MCF 10A (cell line): ENCODE data around the gene STAT5A. TPM values are rescaled to one million over a fixed set of nuclear protein-coding genes. Genes with fewer than 3 reads are reported as not detected.

Source experiments
- BruUV-seq: library from RNA; stranded (reverse); fragments of 400-500 nt; replicated peaks from 2 replicates; lab custom pipeline; 2021; lab: Mats Ljungman, UMichigan
- CTCF ChIA-PET: fragments of 300-600 bp; sonication (Branson Sonifier 250); formaldehyde crosslinking; extraction: SDS; loops from one replicate; lab custom pipeline; 2021; ENCODE audit warnings: antibody characterized with exemption, inconsistent platforms; lab: Yijun Ruan, JAX
- POLR2A ChIA-PET: fragments of 300-600, 350-650 bp; sonication (Branson Sonifier 250); formaldehyde crosslinking; extraction: SDS; loops from one replicate; lab custom pipeline; 2020; ENCODE audit warnings: antibody characterized with exemption, inconsistent platforms; lab: Yijun Ruan, JAX
- DNase-seq: peaks from one replicate; pipeline ENCODE4 v3.0.0-alpha.2; 2018; ENCODE audit not compliant: unreplicated experiment
- H3K27ac Mint-ChIP-seq: one replicate; pipeline ENCODE4 v1.8.0; 2022; ENCODE audit warnings: mild to moderate bottlenecking, low read depth, mixed read lengths; ENCODE audit not compliant: unreplicated experiment
- H3K27me3 Mint-ChIP-seq: one replicate; pipeline ENCODE4 v1.8.0; 2022; ENCODE audit warnings: mixed read lengths; ENCODE audit not compliant: insufficient read depth, unreplicated experiment
- H3K36me3 Mint-ChIP-seq: one replicate; pipeline ENCODE4 v1.8.0; 2022; ENCODE audit warnings: mild to moderate bottlenecking, moderate library complexity, mixed read lengths; ENCODE audit not compliant: insufficient read depth, unreplicated experiment
- H3K4me1 Mint-ChIP-seq: one replicate; pipeline ENCODE4 v1.8.0; 2022; ENCODE audit warnings: mixed read lengths; ENCODE audit not compliant: insufficient read depth, unreplicated experiment
- H3K4me3 Mint-ChIP-seq: one replicate; pipeline ENCODE4 v1.8.0; 2022; ENCODE audit warnings: mild to moderate bottlenecking, moderate library complexity, mixed read lengths; ENCODE audit not compliant: unreplicated experiment
- H3K9me3 Mint-ChIP-seq: one replicate; pipeline ENCODE4 v1.8.0; 2022; ENCODE audit warnings: mixed read lengths; ENCODE audit not compliant: unreplicated experiment
- intact Hi-C: fragments of 100-400 bp; cut with micrococcal nuclease; formaldehyde crosslinking; loops from 2 replicates; pipeline ENCODE4 v1.14.1; 2022
- total RNA-seq: library from RNA; stranded (reverse); gene quantifications from 2 replicates; pipeline ENCODE4 v1.2.3, GENCODE V29; 2022
- TF ChIP-seq, protein P1 (sequence below): fragments of 200-600 bp; IDR thresholded peaks from one replicate; pipeline ENCODE4 v1.8.0; 2022; ENCODE audit warnings: antibody characterized with exemption, mild to moderate bottlenecking; ENCODE audit not compliant: unreplicated experiment

The STAT5A gene
- total RNA-seq, 1 experiment from 2014 or later, result 1.0 TPM

DNA sequence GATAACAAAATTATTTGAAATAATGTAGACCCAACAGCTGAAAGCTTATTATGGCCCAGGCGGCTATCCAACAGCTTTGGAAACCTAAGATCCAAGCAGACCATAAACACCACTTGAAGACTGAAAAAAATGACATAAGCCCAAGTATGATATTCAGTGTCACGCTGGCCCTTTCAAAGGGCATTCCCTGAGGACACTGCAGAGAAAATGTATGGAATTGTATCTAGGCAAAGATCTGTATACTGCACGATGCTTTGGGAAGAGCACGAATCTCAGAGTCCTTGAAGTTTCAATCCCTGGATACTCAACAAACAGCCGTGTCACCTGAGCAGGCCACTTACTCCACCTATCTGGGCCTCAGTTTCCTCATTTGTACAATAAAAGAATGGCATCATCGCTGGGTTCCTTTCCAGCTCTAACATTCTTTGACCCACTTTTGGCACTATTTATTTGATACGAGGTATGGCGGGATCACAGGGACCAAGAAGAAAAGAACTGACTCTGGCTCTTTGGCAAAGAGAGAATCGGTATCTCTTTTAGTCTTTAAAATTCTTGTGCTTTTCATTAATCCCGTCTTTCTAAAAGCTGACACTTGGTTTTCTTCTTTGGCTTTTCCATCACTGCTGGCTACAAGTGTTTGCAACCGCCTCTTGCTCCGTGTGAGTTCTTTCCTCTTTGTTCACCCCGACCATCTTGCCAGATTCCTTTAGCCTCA, 13.3 kb upstream of the STAT5A start:
- H3K4me1 Mint-ChIP-seq, result peaks cover 32% of the 10 kb centered on the region
- H3K27me3 Mint-ChIP-seq, result no peaks in the 10 kb centered on the region
- intact Hi-C loops, result no loop called here

DNA sequence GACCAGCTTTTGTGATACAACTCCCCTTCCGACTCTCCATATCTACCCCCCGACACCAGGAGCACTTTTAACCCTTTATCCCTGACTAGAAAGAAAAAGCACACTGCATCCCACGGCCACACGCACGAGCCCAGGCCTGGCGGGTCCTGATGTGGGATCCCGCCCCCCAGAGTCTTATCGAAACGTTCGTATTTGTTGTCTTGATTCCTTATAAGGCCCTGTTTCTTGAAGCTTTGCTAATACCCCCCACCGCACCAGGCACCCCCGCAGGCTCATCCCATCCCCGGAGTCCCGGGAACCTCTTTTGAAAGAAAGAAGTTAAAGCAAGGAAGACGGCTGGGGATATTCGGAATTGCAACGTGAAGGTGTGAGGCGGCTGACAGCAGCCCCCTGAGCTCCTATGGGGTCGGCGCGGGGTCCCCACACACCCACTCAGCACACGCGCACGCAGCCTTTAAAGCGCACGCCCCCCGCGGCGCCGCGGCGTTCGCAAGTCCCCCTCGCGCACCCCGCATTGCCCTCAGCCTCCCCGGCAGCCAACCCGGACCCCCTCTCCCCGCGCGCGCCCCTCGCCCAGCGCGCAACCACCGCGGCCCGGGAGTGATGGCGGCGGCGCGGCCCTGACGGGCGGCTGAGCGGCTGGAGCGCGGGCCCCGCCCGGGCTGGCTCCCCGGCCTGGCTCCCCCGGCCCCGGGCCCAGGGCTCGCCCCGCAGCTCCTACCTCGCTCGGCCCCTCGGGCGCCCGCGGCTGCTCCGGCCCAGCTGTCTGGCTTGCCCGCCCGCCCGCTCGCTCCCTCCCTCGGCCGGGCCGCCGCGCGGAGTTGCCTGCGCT, 12.6 kb upstream of the STAT5A start:
- Mint-ChIP-seq H3K4me3 (peak overlapping the region; percentile 84), H3K27me3 (no peaks in the 10 kb centered on the region), H3K36me3 (no peaks in the 10 kb centered on the region), H3K27ac (peak overlapping the region; percentile 52), H3K4me1 (peaks cover 37% of the 10 kb centered on the region), H3K9me3 (no peaks in the 10 kb centered on the region)
- TF ChIP-seq, protein P1, sequence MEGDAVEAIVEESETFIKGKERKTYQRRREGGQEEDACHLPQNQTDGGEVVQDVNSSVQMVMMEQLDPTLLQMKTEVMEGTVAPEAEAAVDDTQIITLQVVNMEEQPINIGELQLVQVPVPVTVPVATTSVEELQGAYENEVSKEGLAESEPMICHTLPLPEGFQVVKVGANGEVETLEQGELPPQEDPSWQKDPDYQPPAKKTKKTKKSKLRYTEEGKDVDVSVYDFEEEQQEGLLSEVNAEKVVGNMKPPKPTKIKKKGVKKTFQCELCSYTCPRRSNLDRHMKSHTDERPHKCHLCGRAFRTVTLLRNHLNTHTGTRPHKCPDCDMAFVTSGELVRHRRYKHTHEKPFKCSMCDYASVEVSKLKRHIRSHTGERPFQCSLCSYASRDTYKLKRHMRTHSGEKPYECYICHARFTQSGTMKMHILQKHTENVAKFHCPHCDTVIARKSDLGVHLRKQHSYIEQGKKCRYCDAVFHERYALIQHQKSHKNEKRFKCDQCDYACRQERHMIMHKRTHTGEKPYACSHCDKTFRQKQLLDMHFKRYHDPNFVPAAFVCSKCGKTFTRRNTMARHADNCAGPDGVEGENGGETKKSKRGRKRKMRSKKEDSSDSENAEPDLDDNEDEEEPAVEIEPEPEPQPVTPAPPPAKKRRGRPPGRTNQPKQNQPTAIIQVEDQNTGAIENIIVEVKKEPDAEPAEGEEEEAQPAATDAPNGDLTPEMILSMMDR, result no peak
- ChIA-PET POLR2A (interaction anchor here (0.5 to 3.2 kb wide), 22 partner anchors 8 to 1457 kb away, joined by 3 to 19 read pairs (median 4); partner anchors contain the start of genes CAVIN1, CNP, DNAJC7 and GHDC), CTCF (interaction anchor here (0.7 kb wide), 2 partner anchors 108 to 184 kb away, joined by 3 to 4 read pairs; no protein-coding TSS in a partner anchor)
- intact Hi-C loops, result no loop called here
- no TSS peak for BruUV-seq
- DNase-seq, result no peak

More for the DNA sequence above, 13.3 kb upstream of the STAT5A start:
- ChIA-PET CTCF (interaction anchor here (0.7 to 1.4 kb wide), 3 partner anchors 30 to 185 kb away, joined by 3 to 4 read pairs (median 3); no protein-coding TSS in a partner anchor), POLR2A (interaction anchor here (0.6 to 3.2 kb wide), 23 partner anchors 7 to 1124 kb away, joined by 3 to 19 read pairs (median 4); partner anchors contain the start of genes ARL4D, CAVIN1, CNP and DNAJC7)
- H3K9me3 Mint-ChIP-seq, result no peaks in the 10 kb centered on the region
- H3K4me3 Mint-ChIP-seq, result peak overlapping the region; percentile 84
- no peaks in the 10 kb centered on the region for H3K36me3 Mint-ChIP-seq
- TSS peak; percentile 27 for BruUV-seq
- TF ChIP-seq, protein P1, result no peak
- DNase-seq, result no peak
- peak overlapping the region; percentile 52 for H3K27ac Mint-ChIP-seq

DNA sequence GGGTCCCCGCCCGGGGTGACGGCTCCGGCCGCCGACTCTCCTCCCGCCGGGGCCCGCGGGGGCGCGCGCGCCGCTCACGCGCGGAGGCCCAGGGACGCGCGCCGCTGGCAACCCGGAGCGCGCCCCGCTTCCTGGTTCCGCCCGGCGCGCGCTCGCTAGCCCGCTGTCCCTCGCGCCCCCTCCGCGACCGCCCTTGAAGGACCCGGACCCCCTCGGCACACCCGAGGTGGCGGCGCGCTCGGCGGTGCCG, 12.0 kb upstream of the STAT5A start, which contains the start of gene STAT5B:
TSS of gene STAT5B (minus strand) at position 33 of the 250 bp plus-strand sequence. CDS start 44,264 bp downstream, outside the sequence.
- no peaks in the 10 kb centered on the region for H3K9me3 Mint-ChIP-seq
- DNase-seq, result peak; percentile 57
- BruUV-seq, result no TSS peak
- peak within 1 kb of the TSS; percentile 89 for H3K27ac Mint-ChIP-seq
- TF ChIP-seq, protein P1, result no peak
- intact Hi-C loops, result no loop called here
- ChIA-PET POLR2A (interaction anchor here (0.5 to 3.2 kb wide), 11 partner anchors 9 to 1457 kb away, joined by 3 to 19 read pairs (median 4); partner anchors contain the start of genes DNAJC7, GHDC, STAT3 and STAT5A), CTCF (no interaction called here)
- H3K4me1 Mint-ChIP-seq, result peaks cover 37% of the 10 kb centered on the region
- peak within 1 kb of the TSS; percentile 84 for H3K4me3 Mint-ChIP-seq
- no peaks in the 10 kb centered on the region for H3K27me3 Mint-ChIP-seq
- no peaks in the 10 kb centered on the region for H3K36me3 Mint-ChIP-seq
